ENCODE data around the gene ANAPC7.
"Not testable (repeated sequence)": the region's sequence is repeated elsewhere in the genome, so short reads cannot be mapped to it uniquely, and the experiment has no call there.

The ANAPC7 gene

DNA sequence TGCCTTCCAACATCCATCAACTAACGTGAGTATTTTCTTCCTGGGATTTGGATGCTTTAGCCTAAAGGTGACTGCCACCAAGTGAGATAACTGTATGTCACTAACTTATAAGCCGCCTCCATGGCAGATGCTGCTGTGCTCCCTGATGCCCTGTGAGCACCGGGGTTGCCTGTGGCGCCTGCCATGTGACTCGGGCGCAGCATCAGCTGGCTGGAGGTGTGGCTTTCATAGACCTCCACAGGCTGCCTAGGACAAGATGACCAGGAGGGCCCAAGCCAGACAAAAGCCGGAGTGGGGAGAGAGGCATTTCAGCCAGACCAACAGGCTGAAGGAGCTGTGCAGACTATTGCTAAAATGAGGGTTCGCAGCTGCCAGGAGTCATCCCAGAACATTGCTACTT lies 55.7 kb downstream of the ANAPC7 start:
- no peak for DNase-seq

DNA sequence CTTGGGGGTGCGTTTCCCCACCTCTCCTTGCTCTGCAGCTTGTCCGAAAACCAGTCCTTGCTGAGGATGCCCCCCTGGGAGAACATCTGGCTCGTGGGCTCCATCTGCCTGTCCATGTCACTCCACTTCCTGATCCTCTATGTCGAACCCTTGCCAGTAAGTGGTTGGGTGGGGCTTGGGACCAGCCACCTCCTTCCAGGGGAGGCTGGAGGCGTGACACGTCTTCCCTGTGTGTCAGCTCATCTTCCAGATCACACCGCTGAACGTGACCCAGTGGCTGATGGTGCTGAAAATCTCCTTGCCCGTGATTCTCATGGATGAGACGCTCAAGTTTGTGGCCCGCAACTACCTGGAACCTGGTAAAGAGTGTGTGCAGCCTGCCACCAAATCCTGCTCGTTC lies 57.5 kb downstream of the ANAPC7 start:
- DNase-seq = no peak

DNA sequence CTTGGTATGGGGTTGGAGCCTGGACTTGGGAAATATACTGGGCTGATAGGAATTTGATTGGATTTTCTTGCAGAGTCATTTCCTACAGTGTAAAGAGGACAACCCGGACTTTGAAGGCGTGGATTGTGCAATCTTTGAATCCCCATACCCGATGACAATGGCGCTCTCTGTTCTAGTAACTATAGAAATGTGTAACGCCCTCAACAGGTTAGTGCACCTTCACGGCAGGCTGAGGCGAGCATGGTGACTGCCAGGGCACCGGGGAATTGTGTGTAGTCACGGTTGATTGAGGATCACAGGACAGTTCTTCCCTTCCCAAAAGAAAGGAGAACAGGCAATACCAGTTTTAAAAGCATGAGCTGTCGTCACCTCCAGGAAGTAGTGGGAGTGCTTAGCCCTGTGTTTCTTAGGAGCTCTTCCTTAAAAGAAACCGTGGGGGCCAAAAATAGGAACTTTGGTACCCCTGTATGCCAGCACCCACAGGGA lies 58.3 kb downstream of the ANAPC7 start:
- DNase-seq = no peak

DNA sequence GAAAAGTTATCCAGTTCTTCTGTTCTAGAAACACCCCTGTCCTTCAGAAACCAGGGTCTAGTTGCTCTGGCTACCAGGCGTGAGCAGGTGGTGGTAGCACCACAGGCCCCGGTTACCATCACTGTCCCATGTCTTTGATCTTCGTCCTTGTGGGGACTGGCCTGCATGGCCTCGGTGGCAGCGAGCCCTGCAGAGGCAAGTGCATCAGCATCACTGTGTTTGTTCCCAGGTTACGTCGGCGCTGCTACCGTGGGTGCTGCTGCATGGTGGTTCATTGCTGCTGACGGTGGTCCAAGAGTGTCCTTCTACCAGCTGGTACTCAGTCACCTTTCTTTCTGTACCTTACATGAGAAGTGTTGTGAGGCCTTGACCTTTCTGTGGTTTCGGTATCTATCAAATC lies 58.9 kb downstream of the ANAPC7 start:
- no peak for DNase-seq

DNA sequence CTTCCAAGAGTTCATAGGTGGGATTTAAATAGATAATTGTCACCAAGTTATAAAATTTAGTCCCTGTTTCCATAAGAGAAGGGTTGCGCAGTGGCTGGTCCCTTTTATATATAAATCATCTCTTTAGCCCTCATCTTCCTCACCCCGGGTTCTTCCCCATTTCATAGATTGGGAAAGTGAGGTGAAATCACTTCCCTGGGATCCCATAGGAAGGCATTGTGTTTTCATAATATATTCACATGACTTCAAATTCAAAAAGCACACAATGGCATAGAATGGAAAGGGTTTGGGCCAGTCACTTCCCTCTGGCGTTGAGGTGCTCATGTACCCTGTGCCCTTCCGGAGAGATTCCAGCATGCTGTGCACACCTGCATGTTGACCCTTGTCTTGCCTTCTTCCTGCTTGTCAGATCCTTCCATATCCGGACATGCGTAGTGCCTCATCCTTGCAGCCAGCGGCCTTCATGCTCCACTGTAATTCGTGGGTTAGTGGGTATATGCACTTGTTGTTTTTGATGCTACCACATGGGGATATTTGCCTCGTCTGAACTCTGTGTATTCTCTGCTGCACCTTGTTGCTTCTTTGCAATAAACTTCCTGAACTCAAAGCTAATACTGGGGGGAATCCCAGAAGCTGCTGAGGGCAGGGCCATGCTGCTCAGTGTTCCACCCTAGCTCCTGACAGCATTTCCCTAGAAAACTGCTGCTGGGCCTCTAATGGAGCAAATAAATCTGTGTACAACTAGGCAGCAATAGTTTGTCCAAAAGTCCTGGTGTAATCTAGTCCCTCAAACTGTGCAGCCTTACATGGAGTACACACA lies 59.6 kb downstream of the ANAPC7 start:
- DNase-seq = no peak

DNA sequence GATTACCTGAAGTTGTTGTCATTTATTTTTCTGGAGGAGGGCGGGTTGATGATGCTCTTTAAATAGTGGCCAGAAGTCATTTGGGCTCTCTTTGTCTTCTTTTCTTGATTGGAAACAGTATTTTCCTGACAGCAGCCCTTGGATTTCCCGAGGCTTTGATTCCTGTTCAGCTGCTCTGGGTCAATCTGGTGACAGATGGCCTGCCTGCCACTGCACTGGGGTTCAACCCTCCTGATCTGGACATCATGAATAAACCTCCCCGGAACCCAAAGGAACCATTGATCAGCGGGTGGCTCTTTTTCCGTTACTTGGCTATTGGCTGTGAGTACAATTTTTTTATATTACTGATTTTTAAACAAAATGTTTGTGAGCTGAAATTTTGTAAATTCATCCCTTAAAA lies 60.4 kb downstream of the ANAPC7 start:
- no peak for DNase-seq

DNA sequence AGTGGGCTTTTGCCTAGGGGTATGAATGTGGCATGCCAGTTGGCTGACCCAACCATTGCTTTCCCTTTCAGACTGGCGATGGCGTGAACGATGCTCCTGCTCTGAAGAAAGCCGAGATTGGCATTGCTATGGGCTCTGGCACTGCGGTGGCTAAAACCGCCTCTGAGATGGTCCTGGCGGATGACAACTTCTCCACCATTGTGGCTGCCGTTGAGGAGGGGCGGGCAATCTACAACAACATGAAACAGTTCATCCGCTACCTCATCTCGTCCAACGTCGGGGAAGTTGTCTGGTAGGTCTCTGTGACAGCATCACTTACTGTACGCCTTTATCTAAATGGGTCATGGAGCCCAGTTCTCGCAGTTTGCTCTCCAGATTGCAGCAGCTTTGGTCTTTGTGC lies 61.4 kb downstream of the ANAPC7 start:
- no peak for DNase-seq

DNA sequence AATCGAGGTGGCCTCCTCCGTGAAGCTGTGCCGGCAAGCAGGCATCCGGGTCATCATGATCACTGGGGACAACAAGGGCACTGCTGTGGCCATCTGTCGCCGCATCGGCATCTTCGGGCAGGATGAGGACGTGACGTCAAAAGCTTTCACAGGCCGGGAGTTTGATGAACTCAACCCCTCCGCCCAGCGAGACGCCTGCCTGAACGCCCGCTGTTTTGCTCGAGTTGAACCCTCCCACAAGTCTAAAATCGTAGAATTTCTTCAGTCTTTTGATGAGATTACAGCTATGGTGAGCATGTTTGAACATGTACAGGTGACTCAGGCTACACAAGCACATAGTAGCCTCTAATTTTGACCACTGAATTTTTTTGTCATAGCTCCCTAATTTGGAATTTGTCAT lies 62.8 kb downstream of the ANAPC7 start:
- DNase-seq = no peak

DNA sequence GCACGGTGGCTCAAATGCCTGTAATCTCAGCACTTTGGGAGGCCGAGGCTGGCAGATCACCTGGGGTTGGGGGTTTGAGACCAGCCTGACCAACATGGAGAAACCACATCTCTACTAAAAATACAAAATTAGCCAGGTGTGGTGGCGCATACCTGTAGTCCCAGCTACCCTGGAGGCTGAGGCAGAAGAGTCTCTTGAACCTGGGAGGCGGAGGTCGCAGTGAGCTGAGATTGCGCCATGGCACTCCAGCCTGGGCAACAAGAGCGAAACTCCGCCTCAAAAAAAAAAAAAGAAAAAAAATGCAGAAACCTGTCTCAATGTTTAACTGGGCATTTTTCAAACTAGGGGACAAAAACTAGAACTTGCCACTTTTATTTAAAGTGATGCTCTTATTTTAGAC lies 63.2 kb downstream of the ANAPC7 start:
- not testable (repeated sequence) for DNase-seq

DNA sequence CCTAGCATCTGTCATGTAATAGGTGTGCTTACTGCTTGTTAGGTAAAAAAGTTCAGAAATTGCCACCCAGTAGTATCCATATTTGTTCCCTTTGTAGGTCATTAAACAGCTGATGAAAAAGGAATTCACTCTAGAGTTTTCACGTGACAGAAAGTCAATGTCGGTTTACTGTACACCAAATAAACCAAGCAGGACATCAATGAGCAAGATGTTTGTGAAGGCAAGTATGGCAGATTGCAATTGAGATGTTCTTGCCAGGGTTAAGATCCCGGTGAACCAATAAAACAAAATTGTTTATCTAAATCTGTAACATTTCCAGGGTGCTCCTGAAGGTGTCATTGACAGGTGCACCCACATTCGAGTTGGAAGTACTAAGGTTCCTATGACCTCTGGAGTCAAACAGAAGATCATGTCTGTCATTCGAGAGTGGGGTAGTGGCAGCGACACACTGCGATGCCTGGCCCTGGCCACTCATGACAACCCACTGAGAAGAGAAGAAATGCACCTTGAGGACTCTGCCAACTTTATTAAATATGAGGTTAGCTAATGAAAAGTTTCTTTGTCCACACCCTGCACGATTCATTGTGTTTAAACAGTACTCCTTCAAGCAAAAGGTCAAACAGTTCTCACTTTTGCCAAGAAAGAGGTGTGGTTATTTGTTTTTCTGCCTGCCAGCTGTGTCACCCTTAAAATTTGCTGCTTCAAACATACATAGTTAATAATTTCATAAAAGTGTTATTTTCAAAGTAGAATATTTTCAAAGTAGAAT lies 64.1 kb downstream of the ANAPC7 start:
- DNase-seq = no peak

DNA sequence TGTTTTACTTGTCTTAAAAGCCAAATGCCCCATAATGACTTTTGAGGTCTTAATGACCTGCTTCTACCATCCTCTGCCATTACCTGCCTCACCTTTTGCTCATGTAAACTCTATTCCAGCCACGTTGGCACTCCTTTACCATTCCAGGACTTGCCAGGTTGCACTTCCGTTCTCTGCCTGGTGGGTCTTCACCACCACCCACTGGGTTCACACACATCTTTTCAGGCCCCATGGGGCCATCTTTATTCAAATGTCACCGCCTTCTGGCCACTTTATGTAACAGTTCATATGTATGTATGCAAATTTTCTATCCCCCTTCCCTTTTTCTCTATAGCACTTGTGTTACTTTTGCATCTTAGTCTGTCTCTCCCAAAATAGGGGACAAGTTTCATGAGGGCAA lies 64.8 kb downstream of the ANAPC7 start:
- peak; percentile 12 for DNase-seq

DNA sequence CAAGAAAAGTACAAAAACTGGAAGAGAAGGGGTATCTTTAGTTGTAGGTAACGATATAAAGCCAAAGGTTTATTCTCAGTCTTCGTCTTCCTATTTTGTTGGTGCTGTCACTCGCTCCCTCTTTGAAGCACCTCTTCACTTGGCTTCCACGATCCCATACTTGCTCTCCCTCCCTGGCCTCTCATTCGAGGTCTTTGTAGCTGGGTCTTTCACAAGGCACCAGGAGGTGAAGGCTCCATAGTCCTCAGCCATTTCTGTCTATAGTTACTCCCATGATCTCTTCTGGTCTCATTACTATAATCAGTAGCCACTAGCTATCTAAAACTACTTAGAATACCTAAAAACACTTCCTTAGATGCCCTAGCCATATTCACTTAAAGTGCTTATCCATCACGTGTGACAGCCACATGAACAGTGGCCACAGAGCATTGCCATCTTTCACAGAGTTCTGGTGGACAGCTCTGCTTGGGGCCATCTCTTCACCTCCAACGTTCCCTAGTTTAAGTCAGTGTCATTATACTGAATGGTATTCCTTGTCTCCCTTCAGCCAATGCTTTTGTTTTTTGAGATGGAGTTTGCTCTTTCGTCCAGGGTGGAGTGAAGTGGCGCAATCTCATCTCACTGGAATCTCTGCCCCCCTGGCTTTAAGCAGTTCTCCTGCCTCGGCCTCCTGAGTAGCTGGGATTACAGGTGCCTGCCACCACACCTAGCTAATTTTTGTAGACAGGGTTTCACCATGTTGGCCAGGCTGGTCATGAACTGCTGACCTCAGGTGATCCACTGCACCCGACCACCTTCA lies 65.4 kb downstream of the ANAPC7 start:
- no peak for DNase-seq

DNA sequence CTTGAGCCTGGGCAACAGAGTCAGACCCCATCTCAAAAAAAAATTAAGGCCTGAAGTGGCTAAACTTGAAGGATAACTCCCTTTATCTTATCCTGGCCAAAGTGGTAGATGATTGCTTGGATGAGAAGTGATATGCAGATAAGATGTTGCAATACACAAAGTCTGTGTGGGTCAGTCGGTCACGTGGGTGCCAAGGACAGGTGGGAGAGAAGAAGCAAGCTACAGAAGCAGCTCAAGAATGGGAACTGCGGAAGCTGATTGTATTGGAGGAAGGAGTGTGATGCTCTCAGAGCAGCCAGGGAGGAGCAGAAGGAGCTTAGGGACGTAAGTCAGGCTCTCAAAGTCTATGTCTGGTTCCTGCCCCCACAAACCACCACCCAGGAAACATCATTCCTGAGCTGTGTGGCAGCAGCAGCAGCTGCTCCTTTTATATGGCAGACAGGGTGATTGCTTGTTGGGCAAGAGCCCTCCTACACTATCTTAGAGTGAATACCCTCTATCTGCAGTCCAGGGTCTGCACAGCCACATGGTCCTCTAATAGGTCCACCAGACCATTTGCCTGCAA lies 67.9 kb downstream of the ANAPC7 start:
- DNase-seq = no peak

DNA sequence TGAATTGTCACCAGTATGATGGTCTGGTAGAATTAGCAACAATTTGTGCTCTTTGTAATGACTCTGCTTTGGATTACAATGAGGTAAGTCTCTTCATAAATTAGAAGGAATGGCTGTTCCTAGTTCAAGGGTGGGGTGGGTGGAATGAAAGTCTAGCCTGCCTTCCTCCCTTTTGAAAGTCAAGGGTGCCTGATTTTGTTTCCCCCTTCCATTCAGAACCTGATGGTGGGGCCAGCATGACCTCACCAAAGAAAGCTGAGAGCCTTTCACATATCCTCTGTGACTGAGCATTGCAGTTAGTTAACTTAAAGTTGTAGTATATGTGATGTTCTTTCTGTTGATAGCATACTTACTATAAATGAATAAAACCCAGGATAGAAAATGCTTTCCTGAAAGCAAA lies 70.3 kb downstream of the ANAPC7 start:
- DNase-seq = no peak

DNA sequence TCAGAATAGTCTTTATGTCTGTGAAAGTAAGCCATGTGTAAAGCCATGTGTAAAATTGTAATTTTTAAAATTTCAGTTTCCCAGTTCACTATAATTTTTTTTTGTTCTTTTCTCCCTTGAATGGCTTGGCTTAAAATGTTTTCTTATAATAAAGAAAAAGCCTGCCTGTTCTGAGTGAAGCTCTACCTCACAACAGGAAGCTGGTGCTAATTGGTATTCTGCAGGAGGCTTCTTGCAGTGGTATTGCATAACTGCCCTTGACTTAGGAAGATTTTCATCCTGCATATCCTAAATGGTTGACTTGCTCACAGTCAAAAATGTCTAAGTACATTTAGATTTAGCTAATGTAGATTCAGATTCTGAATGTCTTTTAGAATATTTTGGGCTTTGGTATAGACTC lies 73.0 kb downstream of the ANAPC7 start:
- DNase-seq = no peak

DNA sequence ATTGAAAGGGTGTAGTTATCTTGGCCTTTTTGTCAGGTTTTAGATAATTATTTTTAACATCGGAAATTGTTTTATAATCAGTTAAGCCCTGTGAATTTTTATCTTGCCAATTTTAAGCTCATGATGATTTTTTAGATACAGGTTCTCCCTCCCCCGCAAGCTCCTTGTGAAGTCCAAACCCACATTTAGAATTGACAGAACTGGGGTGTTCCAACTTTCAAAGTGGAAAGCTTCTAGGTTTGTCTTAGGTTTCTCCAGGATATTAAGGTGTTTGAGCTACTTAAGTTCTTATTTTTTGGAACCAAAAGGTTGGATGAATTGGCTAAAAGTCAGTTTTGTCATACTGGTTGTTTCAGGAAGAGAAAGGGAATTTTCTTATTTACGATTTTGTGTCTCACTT lies 73.4 kb downstream of the ANAPC7 start:
- DNase-seq = no peak

DNA sequence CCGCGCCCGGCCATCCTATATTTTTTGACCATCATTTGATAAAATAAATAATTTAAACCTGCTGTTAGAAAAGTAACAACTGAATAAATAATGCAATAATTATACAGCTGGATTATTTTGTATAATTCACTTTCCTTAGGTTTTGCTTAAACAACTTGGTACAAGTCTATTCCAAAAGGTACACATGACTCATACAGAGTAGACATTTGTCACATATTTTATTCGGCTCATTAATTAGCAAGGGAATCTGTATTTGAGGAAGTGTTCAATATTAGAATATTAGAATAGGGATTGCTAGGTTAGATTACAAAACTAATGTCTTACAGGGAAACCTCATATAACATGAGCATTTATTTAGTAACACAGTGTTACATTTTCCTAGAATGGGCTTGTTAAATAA lies 73.8 kb downstream of the ANAPC7 start:
- no peak for DNase-seq

Measured in COR-L47 (cell line).